COLO829 (cell line): ENCODE data around the gene DIS3L2.
"Not testable (repeated sequence)": the region's sequence is repeated elsewhere in the genome, so short reads cannot be mapped to it uniquely, and the experiment has no call there.

Experiments used
- DNase-seq: peaks from one replicate; pipeline ENCODE4 v3.0.0; 2012; ENCODE audit warnings: low spot score

DIS3L2 gene

GRCh38 chr2:232124309-232124708 is 162.8 kb downstream of the DIS3L2 start:
- DNase-seq, result no peak

DNA sequence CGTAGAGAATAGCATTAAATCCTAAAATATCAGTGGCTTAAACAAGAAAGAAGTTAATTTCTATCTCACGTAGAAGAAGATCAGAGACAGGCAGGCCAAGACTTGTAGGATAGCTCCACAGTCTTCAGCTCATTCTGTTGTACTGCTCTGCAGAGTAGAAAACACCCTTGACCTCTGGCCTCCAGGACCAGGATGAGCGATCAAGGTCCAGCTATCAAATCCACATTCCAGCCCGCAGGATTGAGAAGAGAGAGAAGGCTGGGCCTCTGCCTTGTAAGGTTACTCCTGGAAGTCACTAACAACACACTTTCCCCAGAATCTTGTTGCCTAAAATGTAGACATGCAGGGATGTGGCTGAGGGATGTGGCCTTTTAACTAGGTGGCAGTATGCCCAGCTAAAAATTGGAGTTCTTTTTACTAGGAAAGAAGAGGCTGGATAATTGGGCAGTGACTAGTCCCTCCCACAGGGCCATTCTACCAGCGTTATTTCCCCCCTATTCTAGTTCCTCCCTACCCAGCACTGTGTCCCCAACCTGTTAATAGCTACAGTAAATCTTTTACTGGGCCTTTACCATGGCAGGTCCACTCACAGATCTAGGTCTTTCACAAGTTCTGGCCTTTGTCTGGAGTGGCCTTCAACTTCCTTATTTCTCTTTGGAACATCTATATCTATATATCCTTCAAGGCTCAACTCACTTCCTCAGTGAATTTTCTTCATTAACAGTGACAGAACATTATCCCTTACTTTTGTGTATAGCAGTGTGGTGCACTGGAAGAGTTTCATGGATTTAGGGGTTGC is 165.0 kb downstream of the DIS3L2 start:
- DNase-seq, result no peak

- no peak for DNase-seq
These were observed 168.0 kb downstream of the DIS3L2 start for GRCh38 chr2:232129483-232129882.

DNA sequence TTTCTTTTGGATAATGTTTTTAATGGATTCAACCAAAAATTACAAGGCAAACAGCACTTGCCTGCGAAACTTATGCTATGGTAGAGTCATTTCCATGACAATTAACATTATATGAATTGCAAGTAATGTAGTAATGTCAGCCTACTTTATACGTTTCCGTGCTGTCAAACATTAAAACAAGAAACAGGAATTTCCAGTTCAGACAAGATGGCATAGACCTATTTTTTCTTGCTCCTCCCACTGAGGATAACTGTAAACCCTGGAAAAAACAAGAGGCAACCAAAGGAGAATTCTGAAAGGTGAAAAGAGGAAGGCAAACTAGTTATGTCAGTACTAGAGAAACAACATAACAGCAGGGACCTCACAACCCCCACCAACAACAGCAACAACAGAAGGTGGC is 170.7 kb downstream of the DIS3L2 start:
- DNase-seq, result no peak

- DNase-seq, result no peak
These were observed 171.6 kb downstream of the DIS3L2 start for GRCh38 chr2:232133078-232133477.

GRCh38 chr2:232134939-232135338 is 173.4 kb downstream of the DIS3L2 start:
- no peak for DNase-seq

DNA sequence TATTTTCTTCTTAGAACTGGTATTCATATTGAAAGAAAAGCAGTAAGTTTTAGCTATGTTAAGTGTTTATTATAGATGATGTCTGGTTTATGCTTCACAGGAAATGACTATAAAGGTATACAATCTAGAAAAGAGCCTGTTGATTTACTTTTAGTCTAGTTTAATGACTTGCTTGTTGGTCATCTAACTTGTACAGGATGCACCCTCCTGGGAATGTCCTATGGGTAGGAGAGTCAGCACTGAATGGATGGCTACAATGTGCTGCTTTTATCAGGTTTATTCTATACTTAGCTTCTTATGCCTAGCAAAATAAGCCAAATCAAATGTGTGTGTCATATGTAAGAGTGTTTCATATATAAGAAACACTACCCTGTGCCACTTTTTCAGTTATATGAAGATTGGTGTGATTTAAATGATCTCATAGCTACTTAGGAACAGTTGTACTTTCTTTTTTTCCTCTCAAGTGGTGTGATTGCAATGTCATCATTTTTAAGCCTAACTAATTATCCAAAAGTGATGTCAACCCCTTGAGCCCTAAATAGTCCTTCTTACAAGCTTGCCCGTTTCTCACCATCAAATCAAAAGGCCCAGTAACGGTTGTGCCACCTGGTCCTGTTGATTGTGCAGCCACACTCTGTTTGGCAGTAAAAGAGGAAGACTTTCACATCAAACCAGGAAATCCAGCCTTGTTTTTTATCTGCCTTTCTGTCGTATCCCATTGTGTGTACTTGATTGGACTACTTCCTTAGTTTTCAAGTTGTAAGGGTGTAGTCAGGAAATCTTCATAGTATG is 176.0 kb downstream of the DIS3L2 start:
- DNase-seq, result no peak

DNA sequence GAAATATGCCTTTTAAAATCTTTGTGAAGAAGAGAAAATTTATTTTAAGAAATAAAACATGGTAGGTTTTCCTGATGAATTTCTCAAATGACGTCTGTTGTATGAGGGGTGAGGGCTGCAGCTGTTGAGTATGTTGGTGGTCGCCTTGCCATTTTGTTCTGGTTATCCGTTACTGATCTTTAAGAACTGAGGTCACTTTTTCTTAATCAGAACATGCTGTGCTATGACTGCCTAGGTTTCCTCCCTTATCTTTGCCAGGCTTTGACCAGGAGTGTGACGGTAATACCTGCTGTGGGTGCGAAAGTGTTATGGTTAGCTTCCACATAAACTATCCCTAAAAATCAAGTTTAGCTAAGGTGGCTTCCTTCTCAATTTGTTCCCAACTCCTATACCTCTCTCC is 176.9 kb downstream of the DIS3L2 start:
- DNase-seq, result no peak

DNA sequence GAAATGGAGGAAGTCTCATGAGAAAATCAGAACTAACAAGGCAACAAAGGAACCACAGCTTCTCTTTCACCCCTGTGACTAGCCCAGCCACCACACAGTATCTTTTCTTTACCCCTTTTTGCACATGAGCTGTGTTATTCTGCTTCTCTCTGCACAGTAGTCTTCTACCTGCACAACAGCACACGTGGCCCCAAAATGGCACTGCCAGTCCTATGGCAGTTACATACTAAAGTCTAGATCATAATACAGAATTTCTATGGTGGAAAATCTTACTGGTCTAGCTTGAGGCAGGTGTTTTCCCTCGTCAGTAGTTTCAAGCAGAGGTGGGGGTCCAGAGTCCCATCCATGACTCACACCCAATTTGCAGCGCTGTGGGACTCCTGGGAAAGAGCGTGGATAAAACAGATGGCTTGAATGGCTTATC is 177.7 kb downstream of the DIS3L2 start:
- DNase-seq, result no peak

- no peak for DNase-seq
These were observed 178.5 kb downstream of the DIS3L2 start for GRCh38 chr2:232139786-232140562.

DNA sequence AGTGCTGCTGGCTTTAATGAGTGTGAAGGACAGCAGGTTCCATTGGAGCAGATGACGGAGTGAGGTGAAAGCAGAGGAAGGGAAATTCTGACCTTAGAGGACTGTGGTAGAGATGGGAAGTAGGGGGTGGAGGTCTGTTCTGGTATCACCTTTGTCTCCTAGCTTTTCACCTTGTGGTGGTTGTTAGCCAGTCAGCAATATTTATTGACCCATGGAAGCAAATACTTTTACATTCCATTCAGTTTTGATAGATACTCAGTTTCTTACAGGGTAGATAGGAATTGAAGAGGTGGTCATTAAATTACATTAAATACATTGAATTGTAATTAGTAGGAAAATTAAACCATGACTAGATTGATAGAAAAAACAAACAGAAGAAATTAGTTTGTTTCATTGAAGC is 180.1 kb downstream of the DIS3L2 start:
- DNase-seq, result no peak

DNA sequence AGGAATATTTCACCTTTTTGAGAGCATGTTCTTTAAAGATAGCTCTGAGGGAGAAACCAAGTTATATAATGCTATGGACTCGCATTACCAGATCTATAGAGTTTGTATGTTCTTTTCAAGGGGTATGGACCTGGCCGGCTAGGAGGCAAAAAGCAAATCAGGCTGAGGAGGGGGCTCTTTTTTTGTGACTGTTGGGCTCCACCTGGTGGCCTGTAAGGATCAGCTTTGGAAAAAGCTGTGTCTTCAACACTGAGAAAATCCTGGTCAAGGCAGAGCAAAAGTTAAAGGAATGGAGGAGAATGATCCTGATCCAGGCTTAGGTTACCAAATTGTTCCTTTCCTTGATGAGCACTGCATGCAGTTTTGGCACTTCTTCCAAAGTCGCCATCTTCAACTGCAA is 180.5 kb downstream of the DIS3L2 start:
- peak; percentile 24 for DNase-seq

DNA sequence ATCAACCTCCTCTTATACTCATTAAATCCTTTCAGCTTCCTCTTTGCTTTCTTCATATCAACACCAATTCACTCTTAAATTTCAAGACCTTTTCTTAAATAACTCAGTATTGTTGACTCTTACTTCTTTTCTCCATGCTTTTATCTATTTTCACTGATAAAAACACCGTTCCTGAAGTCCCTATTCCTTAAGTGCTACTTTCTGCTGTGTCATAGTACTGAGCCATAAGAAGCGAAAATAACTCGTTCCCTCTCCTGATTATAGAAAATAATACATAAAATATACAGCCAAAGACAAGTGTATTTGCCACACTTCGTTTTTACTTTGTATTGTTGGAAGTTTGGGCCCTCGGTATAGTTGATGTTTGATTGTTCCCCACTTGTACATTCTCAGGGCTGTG is 181.0 kb downstream of the DIS3L2 start:
- DNase-seq, result no peak

DNA sequence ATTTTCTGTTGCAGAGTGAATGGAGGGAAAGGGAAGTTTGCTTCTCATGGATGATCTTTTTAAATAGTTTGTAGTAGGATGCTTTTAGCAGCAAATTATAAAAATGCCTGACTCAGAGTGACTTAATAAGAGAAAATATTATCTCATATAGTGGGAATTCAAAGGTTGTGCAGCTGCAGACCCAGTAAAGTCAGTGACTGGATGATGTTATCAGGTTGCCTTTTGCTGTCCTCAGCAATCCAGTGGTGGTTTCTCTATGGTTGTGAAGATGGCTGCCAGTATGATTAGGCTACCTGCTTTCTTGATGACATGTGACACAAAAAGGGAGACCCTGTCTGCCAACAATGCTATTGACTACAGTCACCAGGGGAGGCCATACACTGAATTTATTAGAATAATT is 184.8 kb downstream of the DIS3L2 start:
- no peak for DNase-seq

- DNase-seq, result no peak
These were observed 186.0 kb downstream of the DIS3L2 start for GRCh38 chr2:232147440-232148077.

DNA sequence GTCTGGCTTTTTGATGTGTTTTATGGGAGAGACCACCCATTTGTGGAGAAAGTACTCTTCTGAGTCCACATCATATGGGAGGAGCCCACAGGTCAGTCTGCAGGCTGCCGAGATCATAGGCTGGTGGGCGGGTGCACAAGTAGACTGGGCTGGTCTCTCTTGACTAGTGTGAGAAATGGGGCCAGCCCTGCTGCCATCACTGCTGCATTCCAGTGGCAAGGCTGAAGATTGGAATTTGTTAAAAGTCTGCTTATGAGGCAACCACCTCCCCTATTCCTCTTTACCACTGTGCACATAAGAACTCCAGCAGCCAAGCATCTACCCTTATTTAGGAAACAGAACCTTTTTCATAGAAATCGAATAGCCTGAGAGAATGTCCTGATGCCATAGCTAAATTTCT is 200.7 kb downstream of the DIS3L2 start:
- DNase-seq, result no peak

DNA sequence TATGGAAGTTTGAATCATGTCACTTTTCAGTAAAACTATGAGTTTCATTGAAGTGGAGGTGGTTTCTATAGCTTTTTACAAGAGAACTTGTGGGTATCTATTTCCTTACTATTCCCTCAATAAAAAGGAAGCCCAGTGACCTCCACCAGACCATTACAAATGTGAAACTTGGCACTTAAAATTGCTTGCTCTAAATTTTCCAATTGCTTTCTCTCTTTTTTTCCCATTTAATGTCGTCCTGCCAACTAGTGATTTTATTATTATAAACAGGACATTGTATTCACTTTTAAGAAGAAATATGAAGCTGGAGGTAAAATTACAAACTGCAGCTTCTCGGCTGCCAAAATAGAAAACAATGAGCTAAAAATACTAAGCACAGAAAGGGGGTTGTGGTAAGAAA is 208.9 kb downstream of the DIS3L2 start:
- no peak for DNase-seq

DNA sequence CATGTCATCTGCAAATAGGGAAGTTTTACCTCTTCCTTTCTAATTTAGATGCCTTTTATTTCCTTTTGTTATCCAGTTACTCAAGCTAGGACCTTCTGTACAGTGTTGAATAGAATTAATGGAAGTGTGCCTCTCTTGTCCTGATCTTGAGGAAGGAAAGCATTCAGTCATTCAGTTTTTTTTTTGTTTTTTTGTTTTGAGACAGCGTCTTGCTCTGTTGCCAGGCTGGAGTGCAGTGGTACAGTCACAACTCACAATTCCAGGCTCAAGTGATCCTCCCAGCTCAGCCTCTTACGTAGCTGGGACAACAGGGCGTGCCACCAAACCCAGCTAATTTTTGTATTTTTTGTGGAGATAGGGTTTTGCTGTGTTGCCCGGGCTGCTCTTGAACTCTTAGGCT is 213.1 kb downstream of the DIS3L2 start:
- DNase-seq, result no peak

DNA sequence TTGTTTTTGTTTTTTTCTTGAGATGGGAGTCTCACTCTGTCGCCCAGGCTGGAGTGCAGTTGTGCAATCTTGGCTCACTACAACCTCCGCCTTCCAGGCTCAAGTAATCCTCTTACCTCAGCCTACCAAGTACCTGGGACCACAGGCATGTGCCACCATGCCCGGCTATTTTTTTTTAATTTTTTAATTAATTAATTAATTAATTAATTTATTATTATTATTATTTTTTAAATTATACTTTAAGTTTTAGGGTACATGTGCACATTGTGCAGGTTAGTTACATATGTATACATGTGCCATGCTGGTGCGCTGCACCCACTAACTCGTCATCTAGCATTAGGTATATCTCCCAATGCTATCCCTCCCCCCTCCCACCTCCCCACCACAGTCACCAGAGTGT is 215.1 kb downstream of the DIS3L2 start:
- not testable (repeated sequence) for DNase-seq

DNA sequence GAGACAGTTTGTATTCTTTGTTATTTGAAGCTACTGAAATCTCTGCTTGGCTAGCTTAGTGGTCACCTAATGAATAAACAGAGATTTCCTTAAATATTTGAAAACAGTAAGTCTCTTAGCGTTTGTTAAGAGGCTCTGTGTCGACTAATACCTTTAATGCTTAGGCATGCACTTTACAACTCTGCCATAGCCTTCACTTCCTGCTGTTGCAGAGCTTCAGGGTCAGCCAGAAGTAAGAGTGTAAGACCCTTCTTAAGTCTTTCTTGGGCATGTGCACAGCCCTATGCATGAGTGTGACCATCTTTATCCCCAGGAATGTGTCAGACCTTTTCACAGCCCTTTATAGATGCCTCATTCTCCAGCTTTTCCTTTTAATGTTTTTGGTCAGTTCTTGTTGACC is 221.8 kb downstream of the DIS3L2 start:
- DNase-seq, result no peak

GRCh38 chr2:232184346-232184745 is 222.8 kb downstream of the DIS3L2 start:
- DNase-seq, result no peak

DNA sequence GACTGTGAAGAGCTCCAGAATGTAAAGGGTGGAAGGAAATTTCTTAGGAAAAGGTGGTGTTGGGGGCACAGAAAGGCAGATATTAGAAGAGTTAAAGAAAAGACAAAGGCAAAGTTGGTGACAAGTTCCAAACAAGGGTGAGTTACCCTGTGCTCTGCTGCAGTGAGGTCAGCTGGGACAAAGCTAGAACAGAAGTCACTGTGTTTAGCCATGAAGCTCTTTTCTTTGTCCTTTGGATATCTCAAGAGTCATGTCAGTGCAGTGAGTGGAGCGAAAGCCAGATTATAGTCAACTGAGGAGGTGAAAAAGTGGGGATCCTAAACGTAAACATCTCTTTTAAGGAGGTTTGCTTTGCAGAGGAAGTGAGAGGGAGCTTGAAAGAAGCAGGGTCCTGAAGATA is 229.3 kb downstream of the DIS3L2 start:
- no peak for DNase-seq
